Peyer's patch (tissue), 4 donors: ENCODE data around the gene NPFF.

Source experiments
- POLR2A ChIP-seq, 2 donors: fragments of 450-650 bp; IDR thresholded peaks; one replicate each; pipeline ENCODE4 v1.5.1; 2017; ENCODE audit warnings: antibody characterized with exemption in 2 of 2, mild to moderate bottlenecking in 2 of 2, moderate library complexity in 2 of 2
- TF ChIP-seq, protein P1 (sequence below), 6 experiments: fragments of 450-650 bp in 4 of 6; fragments of 200-600 bp in 2 of 6; sonication (generic) in 1 of 6; IDR thresholded peaks; one replicate each; pipeline ENCODE4 v1.5.1; 2017 to 2019; ENCODE audit warnings: antibody characterized with exemption in 6 of 6, mild to moderate bottlenecking in 3 of 6, moderate library complexity in 1 of 6

DNA sequence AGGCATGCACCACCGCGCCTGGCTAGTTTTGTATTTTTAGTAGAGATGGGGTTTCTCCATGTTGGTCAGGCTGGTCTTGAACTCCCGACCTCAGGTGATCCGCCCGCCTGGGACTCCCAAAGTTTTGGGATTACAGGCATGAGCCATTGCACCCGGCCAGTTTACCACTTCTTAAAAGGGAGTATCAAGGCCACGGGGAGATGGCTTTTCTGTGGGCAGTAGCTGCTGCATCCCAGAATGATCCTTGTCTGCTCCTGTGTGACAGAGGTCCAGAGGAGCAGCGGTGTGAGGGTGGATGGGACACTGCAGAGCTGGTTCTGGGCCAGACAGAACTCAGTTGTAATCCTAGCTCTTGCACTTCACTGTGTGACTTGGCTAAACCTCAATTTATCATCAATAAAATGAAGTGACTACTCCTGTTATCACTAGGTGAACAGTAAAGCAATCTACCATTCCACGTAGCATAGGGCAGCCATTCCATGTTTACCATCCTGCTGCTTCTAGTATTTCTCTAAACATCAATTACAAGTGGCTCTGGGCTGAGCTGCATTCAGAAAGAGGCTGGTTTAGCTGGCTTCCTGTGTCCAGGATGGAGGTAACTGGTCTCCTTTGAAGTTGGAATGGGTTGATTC, 3.0 kb upstream of the NPFF start:
- TF ChIP-seq, protein P1, sequence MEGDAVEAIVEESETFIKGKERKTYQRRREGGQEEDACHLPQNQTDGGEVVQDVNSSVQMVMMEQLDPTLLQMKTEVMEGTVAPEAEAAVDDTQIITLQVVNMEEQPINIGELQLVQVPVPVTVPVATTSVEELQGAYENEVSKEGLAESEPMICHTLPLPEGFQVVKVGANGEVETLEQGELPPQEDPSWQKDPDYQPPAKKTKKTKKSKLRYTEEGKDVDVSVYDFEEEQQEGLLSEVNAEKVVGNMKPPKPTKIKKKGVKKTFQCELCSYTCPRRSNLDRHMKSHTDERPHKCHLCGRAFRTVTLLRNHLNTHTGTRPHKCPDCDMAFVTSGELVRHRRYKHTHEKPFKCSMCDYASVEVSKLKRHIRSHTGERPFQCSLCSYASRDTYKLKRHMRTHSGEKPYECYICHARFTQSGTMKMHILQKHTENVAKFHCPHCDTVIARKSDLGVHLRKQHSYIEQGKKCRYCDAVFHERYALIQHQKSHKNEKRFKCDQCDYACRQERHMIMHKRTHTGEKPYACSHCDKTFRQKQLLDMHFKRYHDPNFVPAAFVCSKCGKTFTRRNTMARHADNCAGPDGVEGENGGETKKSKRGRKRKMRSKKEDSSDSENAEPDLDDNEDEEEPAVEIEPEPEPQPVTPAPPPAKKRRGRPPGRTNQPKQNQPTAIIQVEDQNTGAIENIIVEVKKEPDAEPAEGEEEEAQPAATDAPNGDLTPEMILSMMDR (IDR thresholded peaks at IDR 0.05) = no peak
- no peak for TF ChIP-seq POLR2A (IDR thresholded peaks at IDR 0.05)
